ENCODE results near the gene PRR12.
A peak's percentile ranks its signal among the peaks of the same experiment; 100 is the strongest.

PRR12 gene

DNA sequence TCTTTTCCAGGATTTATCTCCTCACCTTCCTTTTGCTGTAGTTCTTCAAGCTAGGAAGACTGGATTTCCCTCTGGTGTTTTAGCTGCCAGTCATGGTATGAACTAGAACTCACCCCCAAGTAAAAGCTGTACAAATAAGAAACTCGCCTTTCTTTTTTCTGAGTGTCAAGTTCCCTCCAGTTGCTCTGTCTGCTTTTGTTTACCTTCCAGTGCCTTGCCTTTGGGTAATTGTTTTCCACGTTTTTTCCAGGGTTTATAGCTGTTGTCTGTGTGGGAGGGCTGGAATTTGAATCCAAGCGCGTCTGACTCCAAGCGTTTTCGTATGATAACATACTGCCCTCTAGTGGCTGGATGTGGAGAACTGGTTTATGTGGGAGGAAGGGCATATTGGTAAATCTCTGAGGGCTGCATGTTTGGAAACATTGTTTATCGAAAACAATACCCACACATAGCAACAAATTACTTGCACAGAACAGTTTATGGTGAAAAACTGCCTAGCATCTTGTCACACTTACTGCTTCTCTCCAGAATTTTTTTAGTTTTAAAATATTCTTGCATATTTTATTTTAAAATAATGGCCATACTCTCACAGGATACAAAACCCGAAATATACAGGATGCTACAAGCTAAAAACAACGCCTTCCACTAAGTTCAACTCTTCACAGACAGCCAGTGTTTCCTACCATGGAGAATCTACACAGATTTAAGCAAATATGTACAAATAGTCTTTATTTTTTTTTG is 44.0 kb upstream of the PRR12 start (continued):
- TF ChIP-seq, protein P1, sequence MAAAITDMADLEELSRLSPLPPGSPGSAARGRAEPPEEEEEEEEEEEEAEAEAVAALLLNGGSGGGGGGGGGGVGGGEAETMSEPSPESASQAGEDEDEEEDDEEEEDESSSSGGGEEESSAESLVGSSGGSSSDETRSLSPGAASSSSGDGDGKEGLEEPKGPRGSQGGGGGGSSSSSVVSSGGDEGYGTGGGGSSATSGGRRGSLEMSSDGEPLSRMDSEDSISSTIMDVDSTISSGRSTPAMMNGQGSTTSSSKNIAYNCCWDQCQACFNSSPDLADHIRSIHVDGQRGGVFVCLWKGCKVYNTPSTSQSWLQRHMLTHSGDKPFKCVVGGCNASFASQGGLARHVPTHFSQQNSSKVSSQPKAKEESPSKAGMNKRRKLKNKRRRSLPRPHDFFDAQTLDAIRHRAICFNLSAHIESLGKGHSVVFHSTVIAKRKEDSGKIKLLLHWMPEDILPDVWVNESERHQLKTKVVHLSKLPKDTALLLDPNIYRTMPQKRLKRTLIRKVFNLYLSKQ (tag by site-specific recombination; IDR thresholded peaks at IDR 0.05; ENCODE audit: borderline replicate concordance), result no peak
- TF ChIP-seq ZNF248 (tag by site-specific recombination; IDR thresholded peaks at IDR 0.05) (no peak), ZFP3 (tag by site-specific recombination; IDR thresholded peaks at IDR 0.05; ENCODE audit: low read depth) (no peak), ZBTB20 (tag by site-specific recombination; IDR thresholded peaks at IDR 0.05) (peak; percentile 34; the same call in 1 of the 2 replicates), ZNF366 (tag by site-specific recombination; conservative IDR thresholded peaks at IDR 0.05) (peak; percentile 72; the same call in 1 of the 2 replicates), ZNF146 (tag by site-specific recombination; IDR thresholded peaks at IDR 0.05) (no peak), ZNF280C (tag by site-specific recombination; IDR thresholded peaks at IDR 0.05) (no peak), ZNF211 (tag by site-specific recombination; IDR thresholded peaks at IDR 0.05; ENCODE audit: low read depth) (no peak), ZNF19 (tag by site-specific recombination; IDR thresholded peaks at IDR 0.05; ENCODE audit: low read depth) (no peak), REST (tag by site-specific recombination; IDR thresholded peaks at IDR 0.05) (no peak), ZIC2 (tag by site-specific recombination; IDR thresholded peaks at IDR 0.05) (no peak), ZNF621 (tag by site-specific recombination; IDR thresholded peaks at IDR 0.05) (no peak), ZNF350 (tag by site-specific recombination; IDR thresholded peaks at IDR 0.05) (no peak), YY1 (tag by site-specific recombination; IDR thresholded peaks at IDR 0.05) (no peak), ZNF239 (tag by site-specific recombination; IDR thresholded peaks at IDR 0.05) (no peak), ZNF510 (tag by site-specific recombination; IDR thresholded peaks at IDR 0.05; ENCODE audit: insufficient replicate concordance) (no peak), ZNF600 (tag by site-specific recombination; IDR thresholded peaks at IDR 0.05) (peak; percentile 63), ZNF580 (tag by site-specific recombination; IDR thresholded peaks at IDR 0.05) (no peak), GLIS2 (tag by site-specific recombination; IDR thresholded peaks at IDR 0.05) (no peak), ZBTB21 (tag by site-specific recombination; IDR thresholded peaks at IDR 0.05) (peak; percentile 23; the same call in 1 of the 2 replicates), ZFP69B (tag by site-specific recombination; IDR thresholded peaks at IDR 0.05) (peak; percentile 56; the same call in 1 of the 2 replicates)
- TF ChIP-seq, protein P2, sequence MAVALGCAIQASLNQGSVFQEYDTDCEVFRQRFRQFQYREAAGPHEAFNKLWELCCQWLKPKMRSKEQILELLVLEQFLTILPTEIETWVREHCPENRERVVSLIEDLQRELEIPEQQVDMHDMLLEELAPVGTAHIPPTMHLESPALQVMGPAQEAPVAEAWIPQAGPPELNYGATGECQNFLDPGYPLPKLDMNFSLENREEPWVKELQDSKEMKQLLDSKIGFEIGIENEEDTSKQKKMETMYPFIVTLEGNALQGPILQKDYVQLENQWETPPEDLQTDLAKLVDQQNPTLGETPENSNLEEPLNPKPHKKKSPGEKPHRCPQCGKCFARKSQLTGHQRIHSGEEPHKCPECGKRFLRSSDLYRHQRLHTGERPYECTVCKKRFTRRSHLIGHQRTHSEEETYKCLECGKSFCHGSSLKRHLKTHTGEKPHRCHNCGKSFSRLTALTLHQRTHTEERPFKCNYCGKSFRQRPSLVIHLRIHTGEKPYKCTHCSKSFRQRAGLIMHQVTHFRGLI (tag by site-specific recombination; IDR thresholded peaks at IDR 0.05), result no peak
- TF ChIP-seq, protein P3, sequence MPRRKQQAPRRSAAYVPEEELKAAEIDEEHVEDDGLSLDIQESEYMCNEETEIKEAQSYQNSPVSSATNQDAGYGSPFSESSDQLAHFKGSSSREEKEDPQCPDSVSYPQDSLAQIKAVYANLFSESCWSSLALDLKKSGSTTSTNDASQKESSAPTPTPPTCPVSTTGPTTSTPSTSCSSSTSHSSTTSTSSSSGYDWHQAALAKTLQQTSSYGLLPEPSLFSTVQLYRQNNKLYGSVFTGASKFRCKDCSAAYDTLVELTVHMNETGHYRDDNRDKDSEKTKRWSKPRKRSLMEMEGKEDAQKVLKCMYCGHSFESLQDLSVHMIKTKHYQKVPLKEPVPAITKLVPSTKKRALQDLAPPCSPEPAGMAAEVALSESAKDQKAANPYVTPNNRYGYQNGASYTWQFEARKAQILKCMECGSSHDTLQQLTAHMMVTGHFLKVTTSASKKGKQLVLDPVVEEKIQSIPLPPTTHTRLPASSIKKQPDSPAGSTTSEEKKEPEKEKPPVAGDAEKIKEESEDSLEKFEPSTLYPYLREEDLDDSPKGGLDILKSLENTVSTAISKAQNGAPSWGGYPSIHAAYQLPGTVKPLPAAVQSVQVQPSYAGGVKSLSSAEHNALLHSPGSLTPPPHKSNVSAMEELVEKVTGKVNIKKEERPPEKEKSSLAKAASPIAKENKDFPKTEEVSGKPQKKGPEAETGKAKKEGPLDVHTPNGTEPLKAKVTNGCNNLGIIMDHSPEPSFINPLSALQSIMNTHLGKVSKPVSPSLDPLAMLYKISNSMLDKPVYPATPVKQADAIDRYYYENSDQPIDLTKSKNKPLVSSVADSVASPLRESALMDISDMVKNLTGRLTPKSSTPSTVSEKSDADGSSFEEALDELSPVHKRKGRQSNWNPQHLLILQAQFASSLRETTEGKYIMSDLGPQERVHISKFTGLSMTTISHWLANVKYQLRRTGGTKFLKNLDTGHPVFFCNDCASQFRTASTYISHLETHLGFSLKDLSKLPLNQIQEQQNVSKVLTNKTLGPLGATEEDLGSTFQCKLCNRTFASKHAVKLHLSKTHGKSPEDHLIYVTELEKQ (tag by site-specific recombination; IDR thresholded peaks at IDR 0.05; ENCODE audit: borderline replicate concordance), result no peak
- TF ChIP-seq, protein P4, sequence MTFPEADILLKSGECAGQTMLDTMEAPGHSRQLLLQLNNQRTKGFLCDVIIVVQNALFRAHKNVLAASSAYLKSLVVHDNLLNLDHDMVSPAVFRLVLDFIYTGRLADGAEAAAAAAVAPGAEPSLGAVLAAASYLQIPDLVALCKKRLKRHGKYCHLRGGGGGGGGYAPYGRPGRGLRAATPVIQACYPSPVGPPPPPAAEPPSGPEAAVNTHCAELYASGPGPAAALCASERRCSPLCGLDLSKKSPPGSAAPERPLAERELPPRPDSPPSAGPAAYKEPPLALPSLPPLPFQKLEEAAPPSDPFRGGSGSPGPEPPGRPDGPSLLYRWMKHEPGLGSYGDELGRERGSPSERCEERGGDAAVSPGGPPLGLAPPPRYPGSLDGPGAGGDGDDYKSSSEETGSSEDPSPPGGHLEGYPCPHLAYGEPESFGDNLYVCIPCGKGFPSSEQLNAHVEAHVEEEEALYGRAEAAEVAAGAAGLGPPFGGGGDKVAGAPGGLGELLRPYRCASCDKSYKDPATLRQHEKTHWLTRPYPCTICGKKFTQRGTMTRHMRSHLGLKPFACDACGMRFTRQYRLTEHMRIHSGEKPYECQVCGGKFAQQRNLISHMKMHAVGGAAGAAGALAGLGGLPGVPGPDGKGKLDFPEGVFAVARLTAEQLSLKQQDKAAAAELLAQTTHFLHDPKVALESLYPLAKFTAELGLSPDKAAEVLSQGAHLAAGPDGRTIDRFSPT (tag by site-specific recombination; IDR thresholded peaks at IDR 0.05), result no peak

All from HEK293 (cell line).